ENCODE measurements around the gene AQP2.

AQP2 gene

GRCh38 chr12:49942512-49942893 lies 8.0 kb upstream of the AQP2 start:
- DNase-seq = no peak

GRCh38 chr12:49942921-49943624 lies 7.5 kb upstream of the AQP2 start:
- no peak for DNase-seq

- DNase-seq = no peak
Observed at GRCh38 chr12:49943625-49943960, 6.9 kb upstream of the AQP2 start.

- DNase-seq = no peak
Observed at GRCh38 chr12:49944046-49944445, 6.5 kb upstream of the AQP2 start.

GRCh38 chr12:49944718-49945117 lies 5.8 kb upstream of the AQP2 start:
- no peak for DNase-seq

GRCh38 chr12:49945394-49946080 lies 5.0 kb upstream of the AQP2 start:
- DNase-seq = peak; percentile 53

- DNase-seq = no peak
Observed at GRCh38 chr12:49946086-49946485, 4.5 kb upstream of the AQP2 start.

GRCh38 chr12:49946497-49946896 lies 4.0 kb upstream of the AQP2 start:
- DNase-seq = no peak

- DNase-seq = no peak
Observed at GRCh38 chr12:49947593-49948226, 2.8 kb upstream of the AQP2 start.

- DNase-seq = no peak
Observed at GRCh38 chr12:49948866-49949845, 1.4 kb upstream of the AQP2 start.

- no peak for DNase-seq
Observed at GRCh38 chr12:49949866-49950265, 671 bp upstream of the AQP2 start.

- no peak for DNase-seq
Observed at GRCh38 chr12:49951411-49952240, 1.1 kb downstream of the AQP2 start.

- no peak for DNase-seq
Observed at GRCh38 chr12:49952391-49953055, 2.0 kb downstream of the AQP2 start.

- no peak for DNase-seq
Observed at GRCh38 chr12:49953151-49953550, 2.6 kb downstream of the AQP2 start.

GRCh38 chr12:49953961-49954846 lies 3.7 kb downstream of the AQP2 start:
- DNase-seq = no peak

- DNase-seq = no peak
Observed at GRCh38 chr12:49954863-49955830, 4.6 kb downstream of the AQP2 start.

GRCh38 chr12:49955899-49956662 lies 5.5 kb downstream of the AQP2 start:
- DNase-seq = no peak

Data from KG1 (cell line).